ENCODE results near the gene BACH2. TPM values are rescaled to one million over a fixed set of nuclear protein-coding genes. Genes with fewer than 3 reads are reported as not detected.
A peak's percentile ranks its signal among the peaks of the same experiment; 100 is the strongest.
"Not testable (repeated sequence)": the region's sequence is repeated elsewhere in the genome, so short reads cannot be mapped to it uniquely, and the experiment has no call there.

The BACH2 gene
- total and polyA plus RNA-seq, 7 experiments from 2014 or later: 24.8 to 193 (median 117) TPM

GRCh38 chr6:90033746-90034271, 262.8 kb downstream of the BACH2 start:
- Mint-ChIP-seq H3K27ac (peak overlapping the region in 2 of 9 donors; percentile 18 to 65), H3K9me3 (peaks cover 0 to 9% (median 4%) of the 10 kb centered on the region in 11 donors), H3K4me3 (peak overlapping the region in 2 of 10 donors; percentile 12 to 18), H3K36me3 (peaks cover 3 to 56% (median 34%) of the 10 kb centered on the region in 5 donors), H3K4me1 (peaks cover 44 to 91% (median 76%) of the 10 kb centered on the region in 7 donors), H3K27me3 (no peaks in the 10 kb centered on the region)
- Histone ChIP-seq H3K27ac (ENCODE audit: low read depth, low read length) (no peak overlapping the region), H3K27me3 (ENCODE audit: control insufficient read depth in 2 of 2, insufficient read depth in 2 of 2, low read length in 2 of 2) (no peaks in the 10 kb centered on the region), H3K9me3 (ENCODE audit: control insufficient read depth in 2 of 3, low read length in 3 of 3) (no peaks in the 10 kb centered on the region), H3K4me3 (ENCODE audit: low read length) (no peak overlapping the region), H3K36me3 (ENCODE audit: control insufficient read depth in 2 of 3, insufficient read depth in 3 of 3, low read length in 3 of 3) (no peaks in the 10 kb centered on the region), H3K4me1 (ENCODE audit: control insufficient read depth in 2 of 2, insufficient read depth in 2 of 2, low read length in 2 of 2) (peaks cover 13 to 30% of the 10 kb centered on the region in 2 donors)
- ATAC-seq: no peak
- DNase-seq: peak in 1 of 9 donors; percentile 5
- ChIA-PET POLR2A (no interaction called here), CTCF (interaction anchor here (0.6 kb wide), 1 partner anchor 63 kb away, joined by 3 read pairs; no protein-coding TSS in a partner anchor)
- intact Hi-C loops (cut with micrococcal nuclease): no loop called here

GRCh38 chr6:90032489-90033212, 264.0 kb downstream of the BACH2 start:
- H3K27me3 ChIP-seq (ENCODE audit: control insufficient read depth in 2 of 2, insufficient read depth in 2 of 2, low read length in 2 of 2); H3K36me3 ChIP-seq (ENCODE audit: control insufficient read depth in 2 of 3, insufficient read depth in 3 of 3, low read length in 3 of 3); POLR2A ChIA-PET; H3K27me3 Mint-ChIP-seq; H3K9me3 ChIP-seq (ENCODE audit: control insufficient read depth in 2 of 3, low read length in 3 of 3); DNase-seq; ATAC-seq; H3K9me3 Mint-ChIP-seq; H3K27ac ChIP-seq (ENCODE audit: low read depth, low read length); intact Hi-C loops (cut with micrococcal nuclease); CTCF ChIA-PET; H3K4me3 ChIP-seq (ENCODE audit: low read length): not testable (repeated sequence)
- peak overlapping the region in 2 of 10 donors; percentile 38 to 39 for H3K4me3 Mint-ChIP-seq
- peaks cover 43 to 92% (median 77%) of the 10 kb centered on the region in 7 donors for H3K4me1 Mint-ChIP-seq
- peaks cover 4 to 52% (median 26%) of the 10 kb centered on the region in 5 donors for H3K36me3 Mint-ChIP-seq
- peak overlapping the region in 2 of 9 donors; percentile 25 to 62 for H3K27ac Mint-ChIP-seq
- peaks cover 13 to 38% of the 10 kb centered on the region in 2 donors for H3K4me1 ChIP-seq (ENCODE audit: control insufficient read depth in 2 of 2, insufficient read depth in 2 of 2, low read length in 2 of 2)

GRCh38 chr6:90028995-90029635, 267.5 kb downstream of the BACH2 start:
- peaks cover 6 to 38% of the 10 kb centered on the region in 2 donors for H3K4me1 ChIP-seq (ENCODE audit: control insufficient read depth in 2 of 2, insufficient read depth in 2 of 2, low read length in 2 of 2)
- POLR2A ChIA-PET: interaction anchor here (0.9 kb wide), 1 partner anchor 13 kb away, joined by 4 read pairs; no protein-coding TSS in a partner anchor
- no peak for DNase-seq
- no peak overlapping the region for H3K4me3 ChIP-seq (ENCODE audit: low read length)
- H3K4me1 Mint-ChIP-seq: peaks cover 35 to 92% (median 76%) of the 10 kb centered on the region in 7 donors
- ATAC-seq: peak; percentile 36
- no peaks in the 10 kb centered on the region for H3K27me3 Mint-ChIP-seq
- peak overlapping the region; percentile 1 to 78 (median 40) for H3K4me3 Mint-ChIP-seq
- intact Hi-C loops (cut with micrococcal nuclease): loop anchor here in 1 of 2 donors (1.0 to 10.0 kb wide), 2 partner anchors 8 to 46 kb away; no protein-coding TSS in a partner anchor
- CTCF ChIA-PET: no interaction called here
- H3K36me3 Mint-ChIP-seq: peaks cover 12 to 47% (median 40%) of the 10 kb centered on the region in 5 donors
- no peaks in the 10 kb centered on the region for H3K9me3 ChIP-seq (ENCODE audit: control insufficient read depth in 2 of 3, low read length in 3 of 3)
- peaks cover 0 to 22% (median 7%) of the 10 kb centered on the region in 3 experiments for H3K36me3 ChIP-seq (ENCODE audit: control insufficient read depth in 2 of 3, insufficient read depth in 3 of 3, low read length in 3 of 3)
- H3K27ac Mint-ChIP-seq: peak overlapping the region; percentile 0 to 89 (median 63)
- H3K9me3 Mint-ChIP-seq: peaks cover 0 to 7% (median 3%) of the 10 kb centered on the region in 11 donors
- no peaks in the 10 kb centered on the region for H3K27me3 ChIP-seq (ENCODE audit: control insufficient read depth in 2 of 2, insufficient read depth in 2 of 2, low read length in 2 of 2)
- no peak overlapping the region for H3K27ac ChIP-seq (ENCODE audit: low read depth, low read length)

- H3K4me3 Mint-ChIP-seq: peak overlapping the region in 8 of 10 donors; percentile 8 to 73 (median 36)
- H3K4me1 ChIP-seq (ENCODE audit: control insufficient read depth in 2 of 2, insufficient read depth in 2 of 2, low read length in 2 of 2): peaks cover 6 to 38% of the 10 kb centered on the region in 2 donors
- H3K9me3 ChIP-seq (ENCODE audit: control insufficient read depth in 2 of 3, low read length in 3 of 3): no peaks in the 10 kb centered on the region
- H3K27ac Mint-ChIP-seq: peak overlapping the region in 7 of 9 donors; percentile 4 to 81 (median 48)
- H3K27me3 Mint-ChIP-seq: no peaks in the 10 kb centered on the region
- CTCF ChIA-PET: no interaction called here
- H3K36me3 ChIP-seq (ENCODE audit: control insufficient read depth in 2 of 3, insufficient read depth in 3 of 3, low read length in 3 of 3): peaks cover 0 to 25% (median 7%) of the 10 kb centered on the region in 3 experiments
- peaks cover 35 to 92% (median 76%) of the 10 kb centered on the region in 7 donors for H3K4me1 Mint-ChIP-seq
- ATAC-seq (peak; percentile 14), DNase-seq (no peak)
- no peaks in the 10 kb centered on the region for H3K27me3 ChIP-seq (ENCODE audit: control insufficient read depth in 2 of 2, insufficient read depth in 2 of 2, low read length in 2 of 2)
- POLR2A ChIA-PET: no interaction called here
- intact Hi-C loops (cut with micrococcal nuclease): loop anchor here in 1 of 2 donors (10.0 kb wide), 1 partner anchor 47 kb away; no protein-coding TSS in a partner anchor
- peaks cover 0 to 5% (median 1%) of the 10 kb centered on the region in 11 donors for H3K9me3 Mint-ChIP-seq
- no peak overlapping the region for H3K4me3 ChIP-seq (ENCODE audit: low read length)
- H3K27ac ChIP-seq (ENCODE audit: low read depth, low read length): no peak overlapping the region
- peaks cover 12 to 50% (median 38%) of the 10 kb centered on the region in 5 donors for H3K36me3 Mint-ChIP-seq
Observed at GRCh38 chr6:90028066-90028778, 268.4 kb downstream of the BACH2 start.

GRCh38 chr6:90026216-90026615, 270.4 kb downstream of the BACH2 start:
- H3K9me3 Mint-ChIP-seq: peaks cover 0 to 3% (median 0%) of the 10 kb centered on the region in 11 donors
- Histone ChIP-seq H3K4me3 (ENCODE audit: low read length) (no peak overlapping the region), H3K36me3 (ENCODE audit: control insufficient read depth in 2 of 3, insufficient read depth in 3 of 3, low read length in 3 of 3) (peaks cover 0 to 25% (median 7%) of the 10 kb centered on the region in 3 experiments), H3K9me3 (ENCODE audit: control insufficient read depth in 2 of 3, low read length in 3 of 3) (no peaks in the 10 kb centered on the region), H3K4me1 (ENCODE audit: control insufficient read depth in 2 of 2, insufficient read depth in 2 of 2, low read length in 2 of 2) (peaks cover 6 to 38% of the 10 kb centered on the region in 2 donors), H3K27ac (ENCODE audit: low read depth, low read length) (no peak overlapping the region), H3K27me3 (ENCODE audit: control insufficient read depth in 2 of 2, insufficient read depth in 2 of 2, low read length in 2 of 2) (no peaks in the 10 kb centered on the region)
- POLR2A ChIA-PET: no interaction called here
- CTCF ChIA-PET: no interaction called here
- DNase-seq: no peak
- peak overlapping the region; percentile 9 to 81 (median 38) for H3K27ac Mint-ChIP-seq
- intact Hi-C loops (cut with micrococcal nuclease): loop anchor here in 1 of 2 donors (10.0 kb wide), 1 partner anchor 49 kb away; no protein-coding TSS in a partner anchor
- no peaks in the 10 kb centered on the region for H3K27me3 Mint-ChIP-seq
- peaks cover 12 to 45% (median 39%) of the 10 kb centered on the region in 5 donors for H3K36me3 Mint-ChIP-seq
- no peak for ATAC-seq
- H3K4me1 Mint-ChIP-seq: peaks cover 38 to 98% (median 87%) of the 10 kb centered on the region in 7 donors
- H3K4me3 Mint-ChIP-seq: peak overlapping the region in 3 of 10 donors; percentile 7 to 24 (median 18)

Measured in naive thymus-derived CD4-positive, alpha-beta T cell (primary cell).